HG02943 (cell line): ENCODE measurements around the gene TBPL2.
"Not testable (repeated sequence)": the region's sequence is repeated elsewhere in the genome, so short reads cannot be mapped to it uniquely, and the experiment has no call there.

Source experiments
- ATAC-seq: cut with Tn5 transposase; IDR thresholded peaks from one replicate; pipeline ENCODE4 v1.9.1; 2021; ENCODE audit warnings: mild to moderate bottlenecking, low read depth, moderate library complexity; ENCODE audit not compliant: unreplicated experiment

Gene TBPL2

DNA sequence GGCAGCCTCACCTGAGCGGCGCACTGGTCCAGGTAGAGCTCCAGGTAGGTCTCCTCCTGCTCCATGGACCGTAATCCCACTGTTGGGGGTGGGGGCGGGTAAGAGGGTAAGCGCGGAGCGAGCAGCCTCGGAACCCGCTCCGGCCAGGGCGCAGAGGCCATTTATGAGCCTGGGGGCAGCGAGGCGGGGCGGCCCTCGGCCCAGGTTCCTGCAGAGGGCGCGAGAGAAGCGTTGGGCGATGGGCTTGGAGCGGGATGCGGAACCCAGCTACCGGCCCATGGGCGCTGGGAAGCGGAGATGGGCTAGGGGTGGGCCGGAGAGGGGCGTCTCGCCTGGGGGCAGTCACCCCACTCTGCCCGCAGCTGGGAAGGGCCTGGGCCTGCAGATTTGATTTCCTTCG is at the start of gene TBPL2:
TSS of gene TBPL2 (minus strand) at position 232 of the 400 bp plus-strand sequence. CDS start at position 65, 167 bp downstream.
- no peak for ATAC-seq

DNA sequence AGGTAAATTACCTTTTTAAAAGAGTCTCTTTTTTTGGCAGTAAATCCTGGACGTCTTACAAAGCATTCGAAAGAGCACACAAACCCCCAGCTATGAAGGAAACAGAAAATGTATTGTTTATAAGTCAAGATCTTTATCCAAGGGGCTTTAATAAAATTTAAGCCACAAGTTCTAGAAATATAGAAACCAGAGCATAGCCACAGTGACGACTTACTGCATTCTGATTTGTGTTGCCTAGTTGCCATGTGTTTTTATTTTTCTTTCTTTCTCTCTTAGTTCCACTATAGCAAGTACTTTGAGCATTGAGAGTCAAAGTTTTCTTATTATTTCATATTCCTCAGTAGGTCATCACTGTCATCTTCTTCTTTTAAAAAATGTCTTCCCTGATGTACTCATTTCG is 47.8 kb upstream of the TBPL2 start:
- no peak for ATAC-seq

DNA sequence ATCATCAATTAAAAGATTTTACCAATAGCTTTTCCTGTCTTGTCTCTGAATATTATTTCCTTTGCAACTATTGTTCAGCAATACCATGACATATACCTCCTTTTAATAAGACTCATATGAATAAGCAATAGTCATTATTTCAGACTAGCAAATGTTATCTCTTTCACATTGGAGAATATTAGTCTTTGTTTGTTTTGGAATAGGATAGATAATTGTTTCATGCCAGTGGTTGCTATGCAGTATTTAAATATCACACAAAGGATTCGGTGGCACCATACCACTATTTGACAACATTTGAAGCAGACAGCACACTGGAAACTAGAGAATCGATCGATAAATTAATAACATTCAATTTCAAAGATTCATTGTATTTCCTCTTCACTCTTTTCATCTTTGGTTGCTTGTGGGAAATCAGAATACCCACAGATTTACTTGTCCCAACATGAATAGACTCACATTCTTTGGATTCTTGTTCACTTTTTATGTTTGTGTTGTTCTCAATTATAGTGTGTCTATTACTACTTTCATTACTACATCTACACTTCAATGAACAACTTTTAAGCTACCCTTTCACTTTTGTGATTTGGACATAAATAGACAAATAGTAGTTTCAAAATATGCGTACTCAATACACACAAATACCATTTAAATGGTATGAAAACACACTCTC is 42.7 kb upstream of the TBPL2 start:
- ATAC-seq: no peak

DNA sequence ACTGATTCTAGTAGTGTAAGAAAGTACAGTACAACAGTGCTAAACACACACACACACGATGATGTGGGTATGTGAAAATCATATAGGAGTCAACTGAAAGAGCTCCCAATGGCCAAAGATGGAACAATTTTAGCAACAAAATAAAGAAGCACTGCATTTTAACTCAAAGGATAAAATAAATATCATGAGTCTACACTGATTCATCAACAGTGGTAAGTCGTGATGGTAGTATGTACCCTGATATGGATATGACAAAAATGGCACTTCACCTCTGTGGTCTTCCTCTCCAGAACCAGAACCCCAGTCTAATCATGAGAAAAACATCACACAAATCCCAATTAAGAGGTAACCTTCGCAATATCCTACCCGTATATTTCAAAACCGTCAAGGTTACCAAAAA is 41.4 kb upstream of the TBPL2 start:
- ATAC-seq: no peak

DNA sequence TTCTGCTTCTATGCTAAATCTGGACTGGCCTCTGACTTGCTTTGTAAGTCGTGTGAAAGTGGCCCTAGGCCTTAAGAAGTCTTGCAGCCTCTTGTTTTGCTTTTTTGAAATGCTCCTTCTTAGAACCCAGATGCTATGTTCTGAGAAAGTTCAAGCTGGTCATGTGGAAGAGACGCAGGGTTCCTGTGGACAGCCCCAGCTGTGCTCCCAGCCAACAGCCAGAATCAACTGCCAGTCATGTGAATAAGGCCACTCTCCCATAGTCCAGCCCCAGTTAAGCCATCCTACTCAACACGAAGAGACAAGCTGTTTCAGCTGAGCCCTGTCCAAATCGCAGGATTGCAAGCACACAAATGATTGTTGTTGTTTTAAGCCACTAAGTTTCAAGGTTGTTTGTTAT is 37.3 kb upstream of the TBPL2 start:
- no peak for ATAC-seq

DNA sequence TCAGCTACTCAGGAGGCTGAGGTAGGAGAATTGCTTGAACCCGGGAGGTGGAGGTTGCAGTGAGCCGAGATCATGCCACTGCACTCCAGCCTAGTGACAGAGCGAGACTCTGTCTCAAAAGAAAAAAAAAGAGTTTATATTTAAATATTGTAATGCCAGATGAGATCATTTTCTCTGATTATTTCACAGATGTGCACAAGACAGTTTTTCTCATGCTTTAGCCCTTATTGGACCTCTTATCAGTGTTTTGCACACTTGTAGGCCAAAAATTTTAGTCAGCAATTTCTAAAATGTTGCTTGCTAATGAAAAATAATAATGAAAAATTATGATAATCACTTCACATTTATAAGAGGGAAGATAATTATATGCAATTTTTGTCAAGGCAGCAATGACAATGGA is 36.0 kb upstream of the TBPL2 start:
- not testable (repeated sequence) for ATAC-seq

DNA sequence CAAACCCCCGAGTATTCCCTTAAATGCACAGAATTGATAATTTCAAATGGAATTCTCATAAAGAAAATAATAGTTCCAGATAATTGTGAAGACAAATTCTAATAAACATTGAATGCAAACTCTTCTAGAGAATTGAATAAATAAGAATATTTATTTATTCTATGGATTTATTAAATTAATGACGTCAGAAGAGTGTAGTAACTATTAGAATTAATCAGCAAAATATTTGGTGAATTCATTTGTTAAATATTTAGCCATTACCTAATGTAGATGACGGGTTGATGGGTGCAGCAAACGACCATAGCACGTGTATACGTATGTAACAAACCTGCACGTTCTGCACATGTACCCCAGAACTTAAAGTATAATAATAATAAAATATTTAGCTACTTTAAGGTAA is 33.4 kb upstream of the TBPL2 start:
- ATAC-seq: no peak

DNA sequence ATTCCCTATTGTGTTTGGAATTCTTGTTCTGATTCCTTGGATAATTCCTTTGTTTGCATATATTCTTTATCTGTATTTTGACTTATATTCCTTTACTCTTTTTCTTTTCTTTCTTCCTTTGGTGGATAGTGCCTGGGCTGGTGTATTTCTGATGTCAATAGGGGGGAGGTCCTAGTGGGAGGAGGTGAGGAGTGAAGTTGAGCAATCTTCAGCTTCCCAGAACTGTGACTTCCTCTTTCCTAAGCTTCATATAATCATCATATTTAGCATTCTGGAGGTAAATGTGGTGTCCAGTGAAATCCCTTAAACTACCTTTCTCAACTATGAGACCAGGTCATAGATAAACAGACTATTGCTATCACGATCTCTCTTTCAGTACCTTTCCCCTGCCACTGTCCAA is 29.6 kb upstream of the TBPL2 start:
- ATAC-seq: no peak

DNA sequence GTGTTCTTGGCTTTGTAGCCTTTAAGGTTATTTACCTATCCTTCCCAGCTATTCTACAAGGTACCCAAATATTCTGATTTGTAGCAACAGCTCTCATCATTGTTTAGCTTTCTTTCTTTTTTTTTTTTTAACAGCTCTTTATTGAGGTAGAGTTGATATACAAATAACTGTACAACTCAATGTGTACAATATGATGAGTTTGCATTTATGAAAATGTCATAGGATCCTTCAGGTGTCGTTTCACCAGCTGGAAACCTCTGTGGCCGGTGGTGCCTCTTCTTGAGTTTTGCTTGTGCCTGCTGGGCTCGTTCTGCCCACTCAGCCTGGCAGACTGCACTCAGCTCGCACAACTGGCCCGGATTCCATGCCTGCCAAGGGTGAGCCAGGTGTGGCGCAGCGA is 26.9 kb upstream of the TBPL2 start:
- ATAC-seq: no peak

DNA sequence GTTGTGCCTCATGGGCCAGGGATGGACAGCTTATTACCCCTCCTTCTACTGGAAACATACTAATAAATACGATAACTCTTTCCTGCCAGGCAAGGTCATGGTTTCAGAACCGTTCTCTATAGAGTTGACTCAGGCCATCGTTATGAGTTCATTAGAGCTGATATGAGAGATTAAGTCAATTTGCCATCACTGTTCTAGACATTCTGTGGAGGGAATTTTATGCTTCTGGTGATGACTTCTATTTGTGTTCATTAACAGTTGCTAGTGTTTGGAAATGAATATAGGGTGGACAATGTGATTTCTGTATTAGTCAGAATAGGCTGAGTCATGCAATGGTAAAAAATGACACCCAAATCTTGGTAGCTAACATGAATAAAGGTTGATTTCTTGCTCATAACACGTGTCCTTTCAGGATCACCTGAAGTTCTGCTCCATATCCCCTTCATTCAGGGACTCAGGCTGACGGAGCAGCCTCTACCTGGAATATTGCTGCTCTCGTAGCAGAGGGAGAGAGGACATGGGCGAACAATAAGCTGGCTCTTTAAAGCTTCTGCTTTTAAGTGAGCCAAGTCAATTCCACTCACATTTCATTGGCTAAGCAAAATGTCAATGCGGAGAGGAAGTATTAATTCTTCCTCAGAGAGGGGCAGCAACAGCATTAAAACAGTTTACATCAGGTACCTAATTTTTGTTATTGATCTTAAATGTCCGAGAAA is 18.5 kb upstream of the TBPL2 start:
- ATAC-seq: peak; percentile 69

DNA sequence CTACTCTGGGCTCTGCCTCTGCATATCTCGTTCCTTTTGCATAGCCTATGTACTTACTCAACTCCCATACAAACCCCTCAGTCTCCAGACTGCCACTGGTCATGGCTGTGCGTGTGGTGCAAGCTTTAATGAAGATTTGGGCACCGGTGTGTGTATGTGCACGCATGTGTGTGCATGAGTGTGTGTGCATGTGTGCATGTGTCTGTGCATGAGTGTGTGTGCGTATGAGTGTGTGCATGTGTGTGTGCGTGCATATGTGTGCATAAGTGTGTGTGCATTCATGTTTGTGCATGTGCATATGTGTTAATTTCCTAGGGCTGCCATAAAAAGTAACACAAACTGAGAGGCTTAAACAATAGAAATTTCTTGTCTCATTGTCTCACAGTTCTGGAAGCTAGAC is 17.1 kb upstream of the TBPL2 start:
- ATAC-seq: no peak

DNA sequence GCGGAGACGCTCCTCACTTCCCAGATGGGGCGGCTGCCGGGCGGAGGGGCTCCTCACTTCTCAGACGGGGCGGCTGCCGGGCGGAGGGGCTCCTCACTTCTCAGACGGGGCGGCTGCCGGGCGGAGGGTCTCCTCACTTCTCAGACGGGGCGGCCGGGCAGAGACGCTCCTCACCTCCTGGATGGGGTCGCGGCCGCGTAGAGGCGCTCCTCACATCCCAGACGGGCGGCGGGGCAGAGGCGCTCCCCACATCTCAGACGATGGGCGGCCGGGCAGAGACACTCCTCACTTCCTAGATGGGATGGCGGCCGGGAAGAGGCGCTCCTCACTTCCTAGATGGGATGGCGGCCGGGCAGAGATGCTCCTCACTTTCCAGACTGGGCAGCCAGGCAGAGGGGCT is 16.0 kb upstream of the TBPL2 start:
- not testable (repeated sequence) for ATAC-seq

DNA sequence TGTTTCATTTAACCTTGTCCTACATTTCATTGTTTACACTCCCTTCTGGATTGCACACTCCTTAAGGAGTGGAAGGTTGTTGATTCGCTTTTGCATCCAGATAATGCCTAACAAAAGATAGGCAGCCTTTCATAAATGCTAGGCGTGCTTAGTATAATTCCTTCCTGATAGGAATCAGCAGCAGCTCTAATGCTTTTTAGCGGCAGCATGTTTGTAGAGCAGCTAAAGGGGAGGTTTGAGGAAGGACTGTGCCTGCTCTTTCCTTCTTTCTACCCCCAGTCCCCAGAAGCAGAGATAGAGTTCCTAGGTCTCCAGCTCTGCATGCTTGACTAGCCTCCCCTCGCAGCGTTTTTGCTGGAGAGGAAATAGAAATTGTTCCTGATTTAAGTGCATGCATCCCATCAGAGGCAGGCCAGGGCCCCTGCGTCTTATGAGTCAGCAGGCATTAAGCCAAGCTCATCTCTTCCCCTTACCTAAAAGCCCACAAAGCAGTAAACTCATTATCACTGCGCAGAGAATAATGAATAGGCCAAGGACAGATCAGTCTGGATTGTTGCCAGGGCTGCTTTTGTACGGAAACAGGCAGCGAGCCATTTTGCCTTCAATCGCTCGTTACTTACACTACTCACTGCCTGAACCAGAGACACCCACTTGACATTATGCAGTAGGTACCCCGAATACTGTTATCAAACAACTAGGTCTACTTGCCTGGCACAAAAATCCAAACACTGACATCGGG is 14.0 kb upstream of the TBPL2 start:
- ATAC-seq: no peak

DNA sequence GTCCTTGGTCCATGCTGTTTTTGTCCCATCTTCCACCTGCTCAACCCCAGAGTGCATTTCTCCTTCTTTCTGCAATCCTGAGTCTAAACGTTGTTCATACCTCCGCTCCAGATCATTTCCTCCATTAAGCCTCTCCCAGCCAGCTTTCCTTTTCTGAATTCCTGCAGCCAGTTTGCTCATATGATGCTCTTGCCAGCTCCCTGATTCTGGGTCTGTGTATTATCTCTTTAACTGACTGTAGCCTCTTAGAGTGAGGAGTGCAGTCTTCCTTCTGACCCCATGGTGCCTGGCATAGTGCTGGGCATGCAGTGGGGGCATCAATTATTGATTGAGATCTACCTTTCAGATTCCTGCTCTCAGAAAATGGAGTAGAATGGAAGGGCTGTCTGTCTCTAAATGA is 11.5 kb upstream of the TBPL2 start:
- no peak for ATAC-seq

DNA sequence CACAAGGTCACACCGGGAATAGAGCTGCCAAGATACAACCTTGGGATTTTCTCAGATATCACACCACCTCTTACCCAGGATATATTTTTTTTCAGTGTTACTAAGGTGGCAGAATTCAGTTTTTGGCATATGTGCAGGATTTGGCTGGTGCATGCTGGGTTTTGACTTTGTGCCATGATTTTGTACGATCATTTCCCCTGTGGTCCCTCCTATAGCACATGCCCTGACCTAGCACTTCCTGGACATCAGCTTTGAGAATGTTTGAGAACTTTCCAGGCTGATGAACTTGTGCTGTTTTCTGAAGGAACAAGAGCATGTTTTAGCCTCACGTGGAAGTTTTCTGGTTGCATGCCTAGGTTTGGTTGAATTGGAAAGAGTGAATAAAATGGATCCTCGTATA is 11.0 kb upstream of the TBPL2 start:
- no peak for ATAC-seq

DNA sequence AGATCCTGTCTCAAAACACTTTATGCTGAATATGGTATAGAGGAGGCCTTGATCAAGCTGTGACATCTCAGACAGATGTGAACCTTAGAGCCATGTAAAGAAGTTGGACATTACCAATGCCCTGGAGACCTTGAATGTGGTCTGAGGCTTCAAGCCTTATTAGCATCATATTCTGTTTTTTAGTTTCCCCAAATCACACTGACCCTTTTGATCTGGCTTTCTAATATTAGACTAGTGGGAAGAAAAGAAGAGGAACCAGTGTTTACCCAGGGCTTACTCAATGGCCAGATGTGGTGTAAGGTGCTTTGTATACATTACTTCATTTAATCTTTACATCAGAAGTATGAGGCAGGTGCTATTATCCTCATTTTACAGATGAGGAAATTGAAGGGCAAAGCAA is 10.6 kb upstream of the TBPL2 start:
- ATAC-seq: no peak

DNA sequence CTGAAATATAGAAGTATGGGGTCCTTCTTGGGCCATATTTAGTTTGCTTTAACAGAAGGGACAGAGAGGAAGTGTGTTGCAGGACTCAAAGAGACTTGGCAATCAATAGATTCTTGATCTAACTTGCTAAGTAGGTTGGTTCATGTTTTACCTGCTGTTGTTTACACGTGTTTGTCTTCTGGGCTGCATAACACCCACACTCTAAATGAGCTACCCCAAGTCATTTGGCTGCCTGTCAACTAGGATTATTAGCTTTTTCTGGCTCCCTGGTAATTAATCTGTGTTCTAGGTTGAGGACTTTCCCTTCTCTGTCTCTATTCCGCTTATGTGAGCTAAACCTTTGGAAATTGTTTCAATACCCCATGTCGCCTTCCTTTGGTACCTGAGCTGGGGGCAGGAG is 10.1 kb upstream of the TBPL2 start:
- no peak for ATAC-seq

DNA sequence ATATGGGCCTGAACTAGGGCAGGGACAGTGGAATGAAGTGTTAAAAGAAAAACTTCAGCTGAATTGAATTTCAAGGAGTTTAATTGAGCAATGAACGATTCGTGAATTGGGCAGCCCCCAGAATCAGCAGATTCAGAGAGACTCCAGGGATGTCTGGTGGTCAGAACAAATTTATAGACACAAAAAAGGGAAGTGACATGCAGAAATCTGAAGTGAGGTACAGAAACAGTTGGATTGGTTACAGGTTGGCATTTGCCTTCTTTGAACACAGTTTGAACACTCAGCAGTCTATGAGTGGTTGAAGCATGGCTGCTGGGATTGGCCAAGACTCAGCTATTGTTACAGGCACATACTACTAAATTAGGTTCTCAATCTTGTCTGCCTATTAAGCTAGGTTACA is 9.7 kb upstream of the TBPL2 start:
- no peak for ATAC-seq

DNA sequence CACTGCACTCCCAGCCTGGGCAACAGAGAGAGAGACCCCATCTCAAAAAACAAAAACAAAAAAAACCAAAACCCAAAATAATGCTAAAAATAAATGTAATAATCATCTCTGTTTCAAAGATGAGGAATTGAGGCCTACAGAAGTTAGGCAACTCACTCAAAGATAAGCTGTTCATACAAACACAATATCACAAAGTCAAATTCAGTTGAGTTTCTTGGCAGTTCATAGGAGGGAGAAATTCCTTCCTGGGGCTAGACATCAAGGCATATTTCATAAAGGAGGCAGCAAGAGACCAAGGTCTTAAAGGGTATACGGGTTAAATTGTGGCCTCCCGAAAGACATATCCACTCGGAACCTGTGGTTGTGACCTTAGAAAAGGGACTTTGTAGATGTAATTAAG is 8.7 kb upstream of the TBPL2 start:
- ATAC-seq: no peak

DNA sequence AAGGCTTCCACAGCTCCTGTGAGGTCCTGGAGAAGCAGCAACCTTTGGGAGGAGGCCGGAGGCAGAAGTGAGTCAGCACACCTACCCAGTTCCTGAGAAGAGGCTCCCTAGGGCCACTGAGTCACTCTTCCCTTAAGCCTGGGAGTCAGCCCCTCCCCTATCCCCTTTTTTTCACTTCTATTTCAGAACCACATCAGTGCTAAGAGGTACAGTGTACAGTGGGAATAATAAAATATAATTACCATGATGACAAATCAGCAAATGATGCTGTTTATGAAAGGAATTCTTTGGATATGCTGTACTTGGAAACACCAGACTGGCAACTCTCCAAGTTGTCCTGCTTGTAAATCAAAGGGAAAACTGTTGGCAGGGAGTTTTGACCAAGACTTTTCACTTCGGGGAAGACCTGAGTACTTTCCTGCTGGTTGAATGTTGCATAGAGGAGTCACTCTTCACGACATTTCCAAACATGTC is 7.8 kb upstream of the TBPL2 start:
- no peak for ATAC-seq

DNA sequence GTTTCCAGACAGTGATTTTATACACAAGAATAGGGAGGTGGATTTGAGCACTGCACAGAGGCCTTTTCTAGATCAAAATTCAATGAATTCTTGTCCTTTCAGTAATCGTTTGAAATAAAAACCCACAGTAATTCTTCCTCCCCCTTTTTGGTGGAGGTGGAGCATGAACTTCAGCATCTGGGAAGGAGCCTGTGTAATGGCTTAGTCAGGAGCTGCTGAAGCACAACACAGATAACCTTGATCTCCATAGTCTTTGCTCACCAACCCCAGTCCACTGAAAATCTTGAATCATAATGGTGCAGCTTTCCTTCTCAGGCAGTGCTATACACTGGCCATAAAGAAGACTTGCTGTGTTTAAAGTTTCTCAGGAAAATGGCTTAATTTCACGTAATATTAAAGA is 6.4 kb upstream of the TBPL2 start:
- ATAC-seq: no peak
